Measurements from ENCODE around the gene ACTRT3. TPM values are rescaled to one million over a fixed set of nuclear protein-coding genes. Genes with fewer than 3 reads are reported as not detected.

ACTRT3 gene
- 1 to 10 TPM in 1 of 2 donors, under 1 TPM in 1; 0.19 to 2.1 TPM for total RNA-seq

DNA sequence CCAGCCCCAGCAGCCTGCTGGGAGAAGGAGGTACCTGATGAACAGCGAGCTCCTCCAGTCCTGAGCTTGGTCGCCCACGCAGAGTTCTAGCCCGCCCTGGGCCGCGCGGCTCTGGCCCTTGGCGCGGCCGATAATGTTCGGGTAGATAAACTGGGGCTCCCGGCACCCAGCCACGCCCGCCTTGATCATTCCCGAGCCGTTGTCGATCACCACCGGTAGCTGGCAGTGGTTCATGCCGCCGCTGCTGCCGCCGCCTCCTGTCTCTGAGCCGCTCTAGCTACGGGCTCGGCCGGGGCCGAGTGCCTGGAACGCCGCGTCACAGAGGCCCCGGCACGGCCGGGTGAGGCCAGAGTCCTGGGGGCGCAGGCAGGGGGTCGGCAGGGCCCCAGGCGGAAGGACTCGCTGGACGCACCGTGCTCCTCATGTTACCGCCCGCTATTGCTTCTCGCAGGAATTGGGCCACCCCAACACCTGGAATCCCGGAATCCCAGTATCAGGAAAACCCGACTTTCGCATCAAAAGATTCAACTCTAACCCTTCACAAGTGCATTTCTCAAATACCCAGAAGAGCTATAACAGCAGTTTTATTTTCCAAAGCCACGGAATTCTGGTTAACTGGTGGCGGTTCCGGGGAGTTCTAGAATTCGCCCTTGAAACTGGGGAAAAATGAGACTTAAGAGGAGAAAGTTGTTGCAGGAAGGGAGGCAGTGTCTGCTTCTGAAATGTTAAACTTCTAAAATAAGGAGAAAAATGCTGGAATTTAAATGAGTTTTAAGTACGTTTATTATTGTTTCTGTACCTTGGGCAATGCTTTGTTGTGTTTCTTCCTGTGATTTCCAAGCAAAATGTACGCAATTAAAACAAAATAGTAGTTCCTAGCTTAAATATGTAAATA lies at the start of gene ACTRT3:
Gene ACTRT3, minus strand, starts transcription at position 275 of the 895 bp plus-strand sequence. Its CDS starts 41 bp downstream, at position 234.
- H3K27ac Mint-ChIP-seq: peak within 1 kb of the TSS in 1 of 2 donors; percentile 85
- H3K36me3 Mint-ChIP-seq: peaks cover 21 to 30% of the 10 kb centered on the region in 2 donors
- ATAC-seq (peak; percentile 18 to 25), DNase-seq (ENCODE audit: low spot score in 2 of 2) (peak; percentile 54 to 68)
- peaks cover 0 to 4% of the 10 kb centered on the region in 2 donors for H3K9me3 Mint-ChIP-seq

DNA sequence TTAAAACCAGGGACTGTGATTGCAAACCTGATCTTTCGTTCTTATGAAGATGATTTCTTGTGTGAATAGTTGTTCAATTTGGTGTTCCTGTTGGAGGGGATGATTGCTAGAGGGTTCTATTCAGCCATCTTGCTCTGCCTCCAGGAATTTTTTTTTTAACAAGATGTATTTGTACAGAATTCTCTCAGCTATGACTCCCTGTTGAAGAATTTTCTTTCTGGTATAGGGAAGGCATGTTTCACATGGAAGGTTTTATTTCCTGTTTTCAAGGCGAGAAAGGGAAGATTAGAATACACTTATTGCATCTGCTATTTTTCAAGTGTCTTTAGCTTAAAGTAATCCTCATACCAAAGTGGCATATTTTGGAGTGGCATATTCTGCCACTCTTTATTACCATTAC lies 49.0 kb upstream of the ACTRT3 start:
- H3K9me3 Mint-ChIP-seq: peaks cover 5 to 19% of the 10 kb centered on the region in 2 donors
- DNase-seq (ENCODE audit: low spot score in 2 of 2) (no peak), ATAC-seq (no peak)
- H3K27ac Mint-ChIP-seq: no peak overlapping the region
- peaks cover 13 to 14% of the 10 kb centered on the region in 2 donors for H3K36me3 Mint-ChIP-seq

DNA sequence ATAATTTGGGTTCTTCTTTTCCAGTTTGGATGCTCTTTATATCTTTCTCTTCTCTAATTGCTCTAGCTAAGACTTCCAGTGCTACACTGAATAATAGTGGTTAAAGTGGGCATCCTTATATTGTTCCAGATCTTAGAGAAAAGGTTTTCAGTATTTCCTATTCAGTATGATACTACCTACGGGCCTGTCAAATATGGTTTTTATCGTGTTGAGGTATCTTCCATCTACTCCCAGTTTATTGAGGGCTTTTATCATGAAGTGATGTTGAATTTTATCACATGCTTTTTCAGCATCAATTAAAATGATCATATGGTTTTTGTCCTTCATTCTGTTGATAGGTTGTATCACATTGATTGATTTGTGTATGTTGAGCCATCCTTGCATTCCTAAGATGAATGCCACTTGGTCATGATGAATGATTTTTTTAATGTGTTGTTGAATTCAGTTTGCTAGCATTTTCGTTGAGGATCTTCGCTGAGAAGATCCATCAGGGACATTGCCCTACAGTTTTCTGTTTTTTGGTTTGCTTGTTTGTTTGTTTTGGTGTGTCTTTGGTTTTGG lies 46.3 kb upstream of the ACTRT3 start:
- ATAC-seq (no peak), DNase-seq (ENCODE audit: low spot score in 2 of 2) (no peak)
- Mint-ChIP-seq H3K9me3 (peaks cover 5 to 19% of the 10 kb centered on the region in 2 donors), H3K27ac (no peak overlapping the region), H3K36me3 (peaks cover 13 to 14% of the 10 kb centered on the region in 2 donors)

GRCh38 chr3:169813757-169814517 lies 44.6 kb upstream of the ACTRT3 start:
- ATAC-seq: peak; percentile 63 to 80
- H3K9me3 Mint-ChIP-seq: peaks cover 5 to 19% of the 10 kb centered on the region in 2 donors

GRCh38 chr3:169813278-169813677 lies 43.9 kb upstream of the ACTRT3 start:
- Mint-ChIP-seq H3K36me3 (peaks cover 13 to 14% of the 10 kb centered on the region in 2 donors), H3K9me3 (peaks cover 5 to 19% of the 10 kb centered on the region in 2 donors)

More at GRCh38 chr3:169813757-169814517, 44.6 kb upstream of the ACTRT3 start:
- peak; percentile 62 to 70 for DNase-seq (ENCODE audit: low spot score in 2 of 2)
- H3K36me3 Mint-ChIP-seq: peaks cover 13 to 14% of the 10 kb centered on the region in 2 donors
- peak overlapping the region; percentile 57 to 83 for H3K27ac Mint-ChIP-seq

GRCh38 chr3:169812332-169813235 lies 43.2 kb upstream of the ACTRT3 start, which contains the start of the genes LRRC34 and LRRIQ4:
LRRC34 (minus strand) TSS chr3:169812904; CDS start chr3:169812548, 356 bp downstream.
LRRIQ4 (plus strand) TSS chr3:169812870; CDS start chr3:169821922, 9,052 bp downstream.
- ATAC-seq (peak; percentile 77 to 85), DNase-seq (ENCODE audit: low spot score in 2 of 2) (peak; percentile 65 to 78)
- Mint-ChIP-seq H3K27ac (peak within 1 kb of the TSS; percentile 57 to 83), H3K36me3 (peaks cover 13 to 14% of the 10 kb centered on the region in 2 donors), H3K9me3 (peaks cover 5 to 19% of the 10 kb centered on the region in 2 donors)

More at GRCh38 chr3:169813278-169813677, 43.9 kb upstream of the ACTRT3 start:
- peak in 1 of 2 donors; percentile 5 for ATAC-seq
- no peak for DNase-seq (ENCODE audit: low spot score in 2 of 2)
- H3K27ac Mint-ChIP-seq: peak overlapping the region; percentile 57 to 83

DNA sequence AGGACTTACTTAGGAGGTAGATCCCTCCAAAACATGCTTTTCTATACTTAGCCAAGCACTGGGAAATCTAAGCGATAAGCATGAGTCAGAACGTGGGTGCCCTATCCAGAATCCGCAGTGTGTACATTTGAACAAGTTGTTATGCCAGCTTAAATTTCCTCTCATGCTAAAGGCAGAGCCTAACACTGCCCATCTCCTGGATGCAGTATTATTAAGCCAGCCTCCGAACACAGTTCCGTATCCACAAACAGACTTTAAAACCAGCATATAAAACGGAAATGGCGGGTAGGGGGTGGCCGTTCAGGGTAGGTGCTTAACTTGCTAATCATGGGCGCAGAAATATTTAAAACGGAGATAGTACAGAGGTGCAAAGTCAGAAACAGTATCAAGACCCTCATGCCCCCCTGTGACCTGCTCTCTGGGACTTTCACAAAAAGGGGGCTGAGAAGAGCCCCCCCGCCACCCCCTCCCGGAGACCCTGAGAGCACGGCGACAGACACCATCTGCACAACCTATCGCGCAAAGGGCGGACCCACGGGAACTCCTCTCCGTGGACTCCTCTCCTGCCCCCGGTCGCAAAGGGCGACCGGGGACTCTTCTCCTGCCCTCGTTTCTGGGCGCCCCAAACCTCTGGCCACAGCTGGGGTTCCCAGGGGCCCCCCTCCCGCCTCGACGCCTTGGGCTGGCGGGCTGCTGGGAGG lies 42.4 kb upstream of the ACTRT3 start:
- DNase-seq (ENCODE audit: low spot score in 2 of 2) (peak in 1 of 2 donors; percentile 6), ATAC-seq (peak; percentile 4 to 12)
- Mint-ChIP-seq H3K36me3 (peaks cover 13 to 14% of the 10 kb centered on the region in 2 donors), H3K27ac (no peak overlapping the region), H3K9me3 (peaks cover 5 to 19% of the 10 kb centered on the region in 2 donors)

GRCh38 chr3:169809230-169809795 lies 40.0 kb upstream of the ACTRT3 start:
- Mint-ChIP-seq H3K27ac (no peak overlapping the region), H3K9me3 (no peaks in the 10 kb centered on the region), H3K36me3 (peaks cover 0 to 5% of the 10 kb centered on the region in 2 donors)
- DNase-seq (ENCODE audit: low spot score in 2 of 2) (no peak), ATAC-seq (no peak)

- no peak for ATAC-seq
- H3K36me3 Mint-ChIP-seq: no peaks in the 10 kb centered on the region
Measured at GRCh38 chr3:169804681-169805080, 35.3 kb upstream of the ACTRT3 start.

GRCh38 chr3:169792359-169792758 lies 23.0 kb upstream of the ACTRT3 start:
- ATAC-seq (no peak), DNase-seq (ENCODE audit: low spot score in 2 of 2) (no peak)
- peak overlapping the region in 1 of 2 donors; percentile 29 for H3K27ac Mint-ChIP-seq
- H3K9me3 Mint-ChIP-seq: no peaks in the 10 kb centered on the region
- H3K36me3 Mint-ChIP-seq: no peaks in the 10 kb centered on the region

More at GRCh38 chr3:169804681-169805080, 35.3 kb upstream of the ACTRT3 start:
- DNase-seq (ENCODE audit: low spot score in 2 of 2): no peak
- no peaks in the 10 kb centered on the region for H3K9me3 Mint-ChIP-seq
- H3K27ac Mint-ChIP-seq: no peak overlapping the region

- no peaks in the 10 kb centered on the region for H3K9me3 Mint-ChIP-seq
- peaks cover 0 to 5% of the 10 kb centered on the region in 2 donors for H3K36me3 Mint-ChIP-seq
- H3K27ac Mint-ChIP-seq: no peak overlapping the region
- DNase-seq (ENCODE audit: low spot score in 2 of 2) (no peak), ATAC-seq (peak in 1 of 2 donors; percentile 26)
Measured at GRCh38 chr3:169790687-169791429, 21.5 kb upstream of the ACTRT3 start.

- H3K27ac Mint-ChIP-seq: no peak overlapping the region
- H3K9me3 Mint-ChIP-seq: no peaks in the 10 kb centered on the region
- no peak for DNase-seq (ENCODE audit: low spot score in 2 of 2)
- H3K36me3 Mint-ChIP-seq: peaks cover 0 to 11% of the 10 kb centered on the region in 2 donors
- no peak for ATAC-seq
Measured at GRCh38 chr3:169790219-169790618, 20.9 kb upstream of the ACTRT3 start.

GRCh38 chr3:169787791-169788190 lies 18.4 kb upstream of the ACTRT3 start:
- Mint-ChIP-seq H3K36me3 (peaks cover 0 to 11% of the 10 kb centered on the region in 2 donors), H3K27ac (no peak overlapping the region), H3K9me3 (no peaks in the 10 kb centered on the region)
- DNase-seq (ENCODE audit: low spot score in 2 of 2) (no peak), ATAC-seq (no peak)

GRCh38 chr3:169787120-169787519 lies 17.8 kb upstream of the ACTRT3 start:
- DNase-seq (ENCODE audit: low spot score in 2 of 2): no peak
- Mint-ChIP-seq H3K9me3 (no peaks in the 10 kb centered on the region), H3K27ac (no peak overlapping the region), H3K36me3 (peaks cover 0 to 16% of the 10 kb centered on the region in 2 donors)
- ATAC-seq: no peak
